Uterus (tissue), 2 donors: Measurements from ENCODE around the gene FAM120B.

Experiments used
- CTCF ChIP-seq, 4 experiments: fragments of 200-600 bp in 2 of 4; fragments of 450-650 bp in 2 of 4; sonication (generic) in 2 of 4; IDR thresholded peaks; one replicate each; pipeline ENCODE4 v1.5.1; 2016 to 2019; ENCODE audit warnings: antibody characterized with exemption in 4 of 4, mild to moderate bottlenecking in 2 of 4, moderate library complexity in 1 of 4
- POLR2A ChIP-seq, 2 donors: fragments of 450-650 bp; IDR thresholded peaks; one replicate each; pipeline ENCODE4 v1.6.1; 2016; ENCODE audit warnings: antibody characterized with exemption in 2 of 2, mild to moderate bottlenecking in 1 of 2, moderate library complexity in 1 of 2

- TF ChIP-seq CTCF (IDR thresholded peaks at IDR 0.05) (no peak), POLR2A (IDR thresholded peaks at IDR 0.05) (no peak)
Observed at GRCh38 chr6:170365593-170365992, 59.0 kb downstream of the FAM120B start.
